Measurements from ENCODE around the gene FBXW7. TPM values are rescaled to one million over a fixed set of nuclear protein-coding genes. Genes with fewer than 3 reads are reported as not detected.

Gene FBXW7
- total RNA-seq, 2 experiments from 2014 or later = 128 to 140 TPM

DNA sequence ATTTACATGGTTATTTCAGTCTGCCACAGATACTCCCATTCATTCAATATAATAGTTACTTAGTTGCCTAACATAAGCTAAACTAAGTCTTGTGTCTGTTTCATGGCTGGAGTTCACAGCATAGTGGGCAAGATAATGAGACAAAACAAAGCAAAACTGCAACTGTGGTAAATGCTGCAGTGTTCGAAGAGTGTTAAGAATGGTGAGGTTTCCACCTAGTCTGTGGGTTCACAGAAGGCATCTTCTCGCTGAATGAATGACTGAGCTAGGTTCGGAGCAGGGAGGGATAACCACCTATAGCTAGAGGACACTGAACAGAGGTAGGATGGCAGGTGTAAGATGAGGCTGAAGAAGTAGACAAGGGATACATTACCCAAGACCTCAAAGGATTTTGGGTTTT lies 171.0 kb downstream of the FBXW7 start:
- H3K4me3 Mint-ChIP-seq = no peak overlapping the region
- ATAC-seq (ENCODE audit: poor library complexity) = no peak
- H3K27ac Mint-ChIP-seq = no peak overlapping the region
- peaks cover 16% of the 10 kb centered on the region for H3K4me1 Mint-ChIP-seq (ENCODE audit: low read depth)
- no peaks in the 10 kb centered on the region for H3K4me1 ChIP-seq (ENCODE audit: insufficient read depth, low read length)
- H3K27ac ChIP-seq (ENCODE audit: low read depth in 1 of 2, low read length in 2 of 2) = no peak overlapping the region
- H3K27me3 ChIP-seq (ENCODE audit: control insufficient read depth in 1 of 2, insufficient read depth in 2 of 2, low read length in 2 of 2) = no peaks in the 10 kb centered on the region
- DNase-seq = no peak
- CTCF ChIA-PET = interaction anchor here (0.6 to 1.3 kb wide), 3 partner anchors 9 to 533 kb away, joined by 3 to 4 read pairs (median 3); no protein-coding TSS in a partner anchor
- no peak overlapping the region for H3K4me3 ChIP-seq (ENCODE audit: low read length)
- no peaks in the 10 kb centered on the region for H3K36me3 ChIP-seq (ENCODE audit: insufficient read depth, low read length)
- no peaks in the 10 kb centered on the region for H3K9me3 Mint-ChIP-seq
- TF ChIP-seq, protein P1, sequence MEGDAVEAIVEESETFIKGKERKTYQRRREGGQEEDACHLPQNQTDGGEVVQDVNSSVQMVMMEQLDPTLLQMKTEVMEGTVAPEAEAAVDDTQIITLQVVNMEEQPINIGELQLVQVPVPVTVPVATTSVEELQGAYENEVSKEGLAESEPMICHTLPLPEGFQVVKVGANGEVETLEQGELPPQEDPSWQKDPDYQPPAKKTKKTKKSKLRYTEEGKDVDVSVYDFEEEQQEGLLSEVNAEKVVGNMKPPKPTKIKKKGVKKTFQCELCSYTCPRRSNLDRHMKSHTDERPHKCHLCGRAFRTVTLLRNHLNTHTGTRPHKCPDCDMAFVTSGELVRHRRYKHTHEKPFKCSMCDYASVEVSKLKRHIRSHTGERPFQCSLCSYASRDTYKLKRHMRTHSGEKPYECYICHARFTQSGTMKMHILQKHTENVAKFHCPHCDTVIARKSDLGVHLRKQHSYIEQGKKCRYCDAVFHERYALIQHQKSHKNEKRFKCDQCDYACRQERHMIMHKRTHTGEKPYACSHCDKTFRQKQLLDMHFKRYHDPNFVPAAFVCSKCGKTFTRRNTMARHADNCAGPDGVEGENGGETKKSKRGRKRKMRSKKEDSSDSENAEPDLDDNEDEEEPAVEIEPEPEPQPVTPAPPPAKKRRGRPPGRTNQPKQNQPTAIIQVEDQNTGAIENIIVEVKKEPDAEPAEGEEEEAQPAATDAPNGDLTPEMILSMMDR (IDR thresholded peaks at IDR 0.05) = no peak
- intact Hi-C loops (cut with DNase I, micrococcal nuclease) = no loop called here
- no peaks in the 10 kb centered on the region for H3K27me3 Mint-ChIP-seq
- POLR2A ChIA-PET = no interaction called here
- peaks cover 11% of the 10 kb centered on the region for H3K36me3 Mint-ChIP-seq (ENCODE audit: low read depth)
- no peaks in the 10 kb centered on the region for H3K9me3 ChIP-seq (ENCODE audit: control insufficient read depth in 1 of 2, insufficient read depth in 1 of 2, low read length in 2 of 2)

DNA sequence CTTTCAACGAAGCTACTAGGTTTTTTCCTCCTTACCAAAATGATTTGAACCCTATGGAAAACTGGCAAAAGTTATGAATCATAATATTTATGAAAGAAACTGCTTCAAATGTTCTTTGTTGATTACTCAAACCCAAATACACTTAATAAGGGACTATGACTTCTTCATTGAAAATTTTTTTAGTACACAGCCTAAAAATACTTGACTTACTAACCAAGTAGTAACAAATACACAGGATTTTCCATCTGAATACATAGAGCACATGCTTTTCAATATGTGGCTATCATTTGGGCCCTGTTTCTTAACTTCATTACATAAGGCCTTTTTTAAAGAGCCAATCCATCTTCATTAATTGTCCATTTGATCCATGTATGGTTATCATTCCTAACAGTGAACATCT lies 171.5 kb downstream of the FBXW7 start:
- no peak for ATAC-seq (ENCODE audit: poor library complexity)
- Histone ChIP-seq H3K4me3 (ENCODE audit: low read length) (no peak overlapping the region), H3K36me3 (ENCODE audit: insufficient read depth, low read length) (no peaks in the 10 kb centered on the region), H3K27ac (ENCODE audit: low read depth in 1 of 2, low read length in 2 of 2) (no peak overlapping the region), H3K4me1 (ENCODE audit: insufficient read depth, low read length) (no peaks in the 10 kb centered on the region), H3K9me3 (ENCODE audit: control insufficient read depth in 1 of 2, insufficient read depth in 1 of 2, low read length in 2 of 2) (no peaks in the 10 kb centered on the region), H3K27me3 (ENCODE audit: control insufficient read depth in 1 of 2, insufficient read depth in 2 of 2, low read length in 2 of 2) (no peaks in the 10 kb centered on the region)
- H3K36me3 Mint-ChIP-seq (ENCODE audit: low read depth) = peaks cover 11% of the 10 kb centered on the region
- no peak for DNase-seq
- CTCF ChIA-PET = interaction anchor here (1.2 to 1.3 kb wide), 2 partner anchors 9 to 44 kb away, joined by 3 to 4 read pairs; no protein-coding TSS in a partner anchor
- TF ChIP-seq, protein P1 (IDR thresholded peaks at IDR 0.05) = no peak
- no peaks in the 10 kb centered on the region for H3K9me3 Mint-ChIP-seq
- POLR2A ChIA-PET = no interaction called here
- peaks cover 11% of the 10 kb centered on the region for H3K4me1 Mint-ChIP-seq (ENCODE audit: low read depth)
- no peaks in the 10 kb centered on the region for H3K27me3 Mint-ChIP-seq
- no peak overlapping the region for H3K4me3 Mint-ChIP-seq
- intact Hi-C loops (cut with DNase I, micrococcal nuclease) = no loop called here
- H3K27ac Mint-ChIP-seq = no peak overlapping the region

DNA sequence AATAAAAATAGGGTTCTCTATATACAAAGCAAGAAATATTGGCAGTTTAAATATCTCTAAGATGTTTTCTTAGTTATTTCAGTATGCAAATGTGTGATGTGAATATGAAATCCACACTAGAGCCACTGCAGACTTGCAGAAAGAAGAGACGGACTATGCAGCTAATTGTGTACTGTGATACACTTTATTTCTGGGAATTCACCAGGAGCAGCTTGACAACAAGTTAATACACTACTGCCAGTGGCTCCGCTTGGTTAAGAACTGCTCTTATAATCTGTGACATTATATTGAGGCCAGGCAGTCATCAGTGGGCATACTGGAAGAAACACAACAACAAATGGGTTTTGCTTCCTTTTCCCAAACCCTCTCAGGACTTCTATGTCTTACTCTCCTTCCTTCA lies 172.0 kb downstream of the FBXW7 start:
- no peak for DNase-seq
- Histone ChIP-seq H3K4me3 (ENCODE audit: low read length) (no peak overlapping the region), H3K27ac (ENCODE audit: low read depth in 1 of 2, low read length in 2 of 2) (no peak overlapping the region), H3K9me3 (ENCODE audit: control insufficient read depth in 1 of 2, insufficient read depth in 1 of 2, low read length in 2 of 2) (no peaks in the 10 kb centered on the region), H3K27me3 (ENCODE audit: control insufficient read depth in 1 of 2, insufficient read depth in 2 of 2, low read length in 2 of 2) (no peaks in the 10 kb centered on the region), H3K4me1 (ENCODE audit: insufficient read depth, low read length) (no peaks in the 10 kb centered on the region), H3K36me3 (ENCODE audit: insufficient read depth, low read length) (no peaks in the 10 kb centered on the region)
- POLR2A ChIA-PET = no interaction called here
- Mint-ChIP-seq H3K36me3 (ENCODE audit: low read depth) (peaks cover 11% of the 10 kb centered on the region), H3K9me3 (no peaks in the 10 kb centered on the region), H3K4me3 (no peak overlapping the region), H3K27ac (no peak overlapping the region), H3K4me1 (ENCODE audit: low read depth) (peaks cover 7% of the 10 kb centered on the region), H3K27me3 (no peaks in the 10 kb centered on the region)
- ATAC-seq (ENCODE audit: poor library complexity) = no peak
- intact Hi-C loops (cut with DNase I, micrococcal nuclease) = no loop called here
- CTCF ChIA-PET = no interaction called here
- TF ChIP-seq, protein P1 (IDR thresholded peaks at IDR 0.05) = no peak

Data from CD4-positive, alpha-beta T cell (primary cell).